Peyer's patch (tissue), 4 donors: ENCODE results near the gene STOML1.

Source experiments
- POLR2A ChIP-seq, 2 donors: fragments of 450-650 bp; IDR thresholded peaks; one replicate each; pipeline ENCODE4 v1.5.1; 2017; ENCODE audit warnings: antibody characterized with exemption in 2 of 2, mild to moderate bottlenecking in 2 of 2, moderate library complexity in 2 of 2
- TF ChIP-seq, protein P1 (sequence below), 6 experiments: fragments of 450-650 bp in 4 of 6; fragments of 200-600 bp in 2 of 6; sonication (generic) in 1 of 6; IDR thresholded peaks; one replicate each; pipeline ENCODE4 v1.5.1; 2017 to 2019; ENCODE audit warnings: antibody characterized with exemption in 6 of 6, mild to moderate bottlenecking in 3 of 6, moderate library complexity in 1 of 6

DNA sequence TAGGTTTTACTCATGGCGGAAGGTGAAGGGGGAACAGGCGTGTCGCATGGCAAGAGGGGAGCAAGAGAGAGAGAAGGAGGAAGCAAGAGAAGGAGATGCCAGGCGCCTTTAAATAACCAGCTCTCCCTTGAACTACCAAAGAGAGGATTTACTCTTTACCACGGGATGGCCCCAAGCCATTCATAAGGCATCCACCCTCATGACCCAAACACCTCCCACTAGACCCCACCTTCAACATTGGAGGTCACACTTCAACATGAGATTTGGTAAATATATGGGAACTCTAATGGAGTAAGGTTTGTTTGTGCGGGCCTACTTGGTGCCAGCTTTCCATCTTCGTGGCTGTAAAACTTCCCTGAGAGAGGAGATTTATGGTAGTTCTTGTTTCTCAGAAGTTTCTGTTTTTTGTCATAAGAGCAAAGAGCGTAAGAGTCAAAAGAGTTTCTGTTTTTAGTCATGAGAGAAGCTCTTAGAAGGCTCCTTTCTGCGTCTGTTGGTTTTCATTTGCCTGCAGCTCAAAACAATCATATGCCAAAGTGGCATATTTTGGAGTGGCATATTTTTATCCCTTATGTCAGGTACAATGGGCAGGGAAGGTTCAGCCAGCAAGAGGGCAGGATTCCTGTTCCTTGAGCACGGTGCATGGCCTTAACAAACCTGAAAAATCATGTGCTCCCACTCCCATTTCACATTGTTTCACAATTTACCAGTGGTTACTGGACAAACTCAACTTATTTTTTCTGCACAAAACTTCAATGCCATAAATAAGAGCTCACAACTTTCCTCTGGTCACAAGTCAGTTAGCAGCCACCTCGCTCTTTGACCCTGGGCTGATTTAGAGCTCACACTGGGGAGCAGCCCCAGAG, 14.9 kb upstream of the STOML1 start:
- TF ChIP-seq, protein P1, sequence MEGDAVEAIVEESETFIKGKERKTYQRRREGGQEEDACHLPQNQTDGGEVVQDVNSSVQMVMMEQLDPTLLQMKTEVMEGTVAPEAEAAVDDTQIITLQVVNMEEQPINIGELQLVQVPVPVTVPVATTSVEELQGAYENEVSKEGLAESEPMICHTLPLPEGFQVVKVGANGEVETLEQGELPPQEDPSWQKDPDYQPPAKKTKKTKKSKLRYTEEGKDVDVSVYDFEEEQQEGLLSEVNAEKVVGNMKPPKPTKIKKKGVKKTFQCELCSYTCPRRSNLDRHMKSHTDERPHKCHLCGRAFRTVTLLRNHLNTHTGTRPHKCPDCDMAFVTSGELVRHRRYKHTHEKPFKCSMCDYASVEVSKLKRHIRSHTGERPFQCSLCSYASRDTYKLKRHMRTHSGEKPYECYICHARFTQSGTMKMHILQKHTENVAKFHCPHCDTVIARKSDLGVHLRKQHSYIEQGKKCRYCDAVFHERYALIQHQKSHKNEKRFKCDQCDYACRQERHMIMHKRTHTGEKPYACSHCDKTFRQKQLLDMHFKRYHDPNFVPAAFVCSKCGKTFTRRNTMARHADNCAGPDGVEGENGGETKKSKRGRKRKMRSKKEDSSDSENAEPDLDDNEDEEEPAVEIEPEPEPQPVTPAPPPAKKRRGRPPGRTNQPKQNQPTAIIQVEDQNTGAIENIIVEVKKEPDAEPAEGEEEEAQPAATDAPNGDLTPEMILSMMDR (IDR thresholded peaks at IDR 0.05) = no peak
- TF ChIP-seq POLR2A (IDR thresholded peaks at IDR 0.05) = no peak
